Prostate gland (tissue), 2 donors: Measurements from ENCODE around the gene ATP2C2.

Experiments used
- POLR2A ChIP-seq: fragments of 450-650 bp; IDR thresholded peaks from one replicate; pipeline ENCODE4 v1.6.1; 2016; ENCODE audit warnings: antibody characterized with exemption, mild to moderate bottlenecking
- POLR2AphosphoS5 ChIP-seq: sonication (generic); formaldehyde crosslinking; IDR thresholded peaks from one replicate; pipeline ENCODE4 v1.6.1; 2017; ENCODE audit warnings: antibody characterized with exemption
- TF ChIP-seq, protein P1 (sequence below), 4 experiments: fragments of 200-600 bp in 2 of 4; fragments of 450-650 bp in 2 of 4; sonication (generic) in 2 of 4; IDR thresholded peaks; 1 replicate in 3 of 4; 2 replicates in 1 of 4; pipeline ENCODE4 v1.5.1; 2016 to 2019; ENCODE audit warnings: antibody characterized with exemption in 4 of 4, mild to moderate bottlenecking in 2 of 4, moderate library complexity in 2 of 4

DNA sequence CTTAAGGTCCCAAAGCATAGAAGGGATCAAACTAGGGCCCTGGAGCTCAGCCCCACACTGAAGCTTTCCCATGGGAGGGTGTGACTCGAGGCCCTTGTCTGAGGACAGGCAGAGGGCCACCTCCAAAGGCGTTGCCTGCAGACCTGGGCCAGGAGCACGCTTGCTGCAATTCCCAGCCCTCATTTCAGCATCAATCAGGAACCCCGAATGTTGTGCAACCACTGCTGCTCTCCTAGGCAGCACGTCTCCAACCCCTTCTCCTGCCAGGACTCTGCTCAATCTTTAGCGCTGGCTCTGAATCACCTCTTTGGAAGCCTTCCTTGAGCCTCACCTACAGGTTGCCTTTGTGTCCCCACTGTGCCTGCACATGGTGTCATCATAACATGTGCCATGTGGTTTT lies 14.0 kb upstream of the ATP2C2 start:
- TF ChIP-seq, protein P1, sequence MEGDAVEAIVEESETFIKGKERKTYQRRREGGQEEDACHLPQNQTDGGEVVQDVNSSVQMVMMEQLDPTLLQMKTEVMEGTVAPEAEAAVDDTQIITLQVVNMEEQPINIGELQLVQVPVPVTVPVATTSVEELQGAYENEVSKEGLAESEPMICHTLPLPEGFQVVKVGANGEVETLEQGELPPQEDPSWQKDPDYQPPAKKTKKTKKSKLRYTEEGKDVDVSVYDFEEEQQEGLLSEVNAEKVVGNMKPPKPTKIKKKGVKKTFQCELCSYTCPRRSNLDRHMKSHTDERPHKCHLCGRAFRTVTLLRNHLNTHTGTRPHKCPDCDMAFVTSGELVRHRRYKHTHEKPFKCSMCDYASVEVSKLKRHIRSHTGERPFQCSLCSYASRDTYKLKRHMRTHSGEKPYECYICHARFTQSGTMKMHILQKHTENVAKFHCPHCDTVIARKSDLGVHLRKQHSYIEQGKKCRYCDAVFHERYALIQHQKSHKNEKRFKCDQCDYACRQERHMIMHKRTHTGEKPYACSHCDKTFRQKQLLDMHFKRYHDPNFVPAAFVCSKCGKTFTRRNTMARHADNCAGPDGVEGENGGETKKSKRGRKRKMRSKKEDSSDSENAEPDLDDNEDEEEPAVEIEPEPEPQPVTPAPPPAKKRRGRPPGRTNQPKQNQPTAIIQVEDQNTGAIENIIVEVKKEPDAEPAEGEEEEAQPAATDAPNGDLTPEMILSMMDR (IDR thresholded peaks at IDR 0.05), result no peak
- TF ChIP-seq POLR2AphosphoS5 (no peak), POLR2A (no peak)
